Brain microvascular endothelial cell (primary cell): Measurements from ENCODE around the gene SIMC1.

Experiments used
- DNase-seq: peaks from one replicate; pipeline ENCODE4 v3.0.0-alpha.2; 2020
- H3K27ac ChIP-seq: fragments of 250-450 bp; sonication (Bioruptor Pico); 2 replicates; pipeline ENCODE4 v1.5.1; 2020; ENCODE audit warnings: mild to moderate bottlenecking, moderate library complexity
- H3K27me3 ChIP-seq: fragments of 250-450 bp; sonication (Bioruptor Pico); replicated peaks from 2 replicates; pipeline ENCODE4 v1.5.1; 2020; ENCODE audit warnings: mild to moderate bottlenecking
- H3K36me3 ChIP-seq: fragments of 250-450 bp; sonication (Bioruptor Pico); replicated peaks from 2 replicates; pipeline ENCODE4 v1.5.1; 2020; ENCODE audit warnings: mild to moderate bottlenecking
- H3K4me3 ChIP-seq: 2 replicates; pipeline ENCODE4 v1.5.1; 2011; ENCODE audit warnings: low read depth, mild to moderate bottlenecking, control low read depth, low read length, moderate library complexity
- CTCF ChIP-seq: IDR thresholded peaks from 2 replicates; pipeline ENCODE4 v1.5.1; 2011; ENCODE audit warnings: low read depth, mild to moderate bottlenecking, moderate library complexity, low read length, control low read depth, inconsistent platforms; ENCODE audit errors: missing control alignments
- in situ Hi-C: cut with HindIII; loops from 2 replicates; pipeline ENCODE4 v1.10.0; 2017; ENCODE audit warnings: low sequenced_read_pairs, low pct_ligation_motif_present

SIMC1 gene

DNA sequence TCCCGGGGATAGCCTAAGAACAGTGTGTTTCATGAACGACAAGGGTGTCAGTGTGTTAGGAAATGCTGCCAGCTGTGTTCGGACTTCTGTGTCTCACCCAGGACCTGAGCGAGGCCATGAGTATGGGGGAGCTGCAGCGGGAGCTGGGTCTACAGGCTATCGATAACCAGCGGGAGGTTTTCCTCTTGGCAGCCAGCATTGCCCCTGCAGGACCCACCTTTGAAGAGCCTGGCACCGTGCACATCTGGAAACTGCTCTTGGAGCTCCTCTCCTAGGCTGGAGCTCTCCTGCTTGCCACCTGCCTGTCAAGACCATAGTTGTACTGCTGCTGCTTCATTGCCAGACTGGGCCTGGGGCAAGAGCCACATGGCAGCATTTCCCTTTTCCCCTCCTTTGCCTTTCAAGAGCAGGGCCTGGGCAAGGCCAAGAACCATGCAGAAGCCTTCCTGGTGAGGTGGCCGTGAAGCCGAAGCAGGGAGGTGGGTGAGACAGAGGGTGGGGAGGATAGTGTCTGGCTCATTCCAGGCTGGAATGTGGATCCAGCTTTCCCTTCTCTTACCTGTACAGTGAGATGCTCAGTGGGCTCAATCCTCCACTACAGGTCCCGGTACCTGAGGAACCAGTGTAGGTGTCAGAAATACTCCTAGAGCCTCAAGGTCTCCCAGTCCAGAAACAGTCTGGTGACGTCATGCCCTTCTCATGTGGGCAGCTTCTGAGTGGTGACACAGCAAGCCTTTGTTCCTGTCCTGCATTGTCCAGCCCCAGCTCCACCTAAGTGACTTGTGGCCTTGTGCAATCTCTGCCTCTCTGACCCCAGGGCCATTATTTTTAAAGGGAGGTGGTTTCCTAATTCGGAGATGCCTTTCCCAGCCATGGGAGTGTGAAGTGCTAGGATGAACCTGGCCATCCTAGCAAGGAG lies 133.7 kb downstream of the SIMC1 start:
- DNase-seq, result no peak
- H3K4me3 ChIP-seq, result no peak overlapping the region
- in situ Hi-C loops, result no loop called here
- no peaks in the 10 kb centered on the region for H3K27me3 ChIP-seq
- TF ChIP-seq CTCF, result no peak
- H3K27ac ChIP-seq, result no peak overlapping the region
- H3K36me3 ChIP-seq, result peaks cover 13% of the 10 kb centered on the region

- in situ Hi-C loops, result no loop called here
- H3K4me3 ChIP-seq, result no peak overlapping the region
- TF ChIP-seq CTCF, result no peak
- H3K27ac ChIP-seq, result no peak overlapping the region
- H3K36me3 ChIP-seq, result peaks cover 8% of the 10 kb centered on the region
- no peaks in the 10 kb centered on the region for H3K27me3 ChIP-seq
- DNase-seq, result no peak
Measured at GRCh38 chr5:176373100-176373818, 135.0 kb downstream of the SIMC1 start.

GRCh38 chr5:176379881-176380280 lies 141.7 kb downstream of the SIMC1 start:
- Histone ChIP-seq H3K36me3 (peaks cover 34% of the 10 kb centered on the region), H3K4me3 (no peak overlapping the region), H3K27ac (no peak overlapping the region), H3K27me3 (no peaks in the 10 kb centered on the region)
- no peak for TF ChIP-seq CTCF
- in situ Hi-C loops, result no loop called here
- DNase-seq, result no peak

DNA sequence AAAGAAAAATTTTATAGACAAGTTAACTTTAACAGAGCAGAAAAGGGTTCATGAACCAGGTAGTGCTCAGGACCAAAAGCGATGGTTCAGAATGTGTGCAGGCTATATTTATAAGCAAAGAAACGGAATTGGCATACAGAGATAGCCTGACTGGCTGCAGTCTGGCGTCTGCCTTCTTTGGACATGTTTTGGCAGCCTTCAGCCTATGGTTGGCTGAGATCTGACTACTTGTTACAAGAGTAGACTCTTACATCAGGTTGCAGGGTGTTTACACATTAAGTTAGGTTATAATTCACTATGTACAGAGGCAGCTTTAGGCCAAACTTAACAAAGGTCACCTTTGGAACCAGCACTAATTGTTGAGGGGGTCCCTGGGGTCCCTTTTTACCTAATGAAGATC lies 143.2 kb downstream of the SIMC1 start:
- H3K27ac ChIP-seq, result no peak overlapping the region
- no peak for TF ChIP-seq CTCF
- no peak for DNase-seq
- H3K36me3 ChIP-seq, result peaks cover 44% of the 10 kb centered on the region
- no peaks in the 10 kb centered on the region for H3K27me3 ChIP-seq
- in situ Hi-C loops, result no loop called here
- H3K4me3 ChIP-seq, result no peak overlapping the region

GRCh38 chr5:176381979-176382378 lies 143.8 kb downstream of the SIMC1 start:
- Histone ChIP-seq H3K36me3 (peaks cover 47% of the 10 kb centered on the region), H3K4me3 (no peak overlapping the region), H3K27ac (no peak overlapping the region), H3K27me3 (no peaks in the 10 kb centered on the region)
- TF ChIP-seq CTCF, result no peak
- DNase-seq, result no peak
- in situ Hi-C loops, result no loop called here
